ENCODE measurements around the gene RABGAP1L. TPM values are rescaled to one million over a fixed set of nuclear protein-coding genes. Genes with fewer than 3 reads are reported as not detected.

The RABGAP1L gene
- total and polyA plus RNA-seq, 2 of the 8 experiments (the other 6 are each of a cell fraction or from before 2014, with no cell fraction given) = 33.3 to 156 TPM

- Histone ChIP-seq H3K23me2 (ENCODE audit: low read depth, low read length) (no peaks in the 10 kb centered on the region), H3K27ac (ENCODE audit: low read depth, low read length) (no peak overlapping the region), H3K79me1 (ENCODE audit: low read depth, low read length) (no peaks in the 10 kb centered on the region), H3K23ac (ENCODE audit: insufficient read length) (no peak overlapping the region), H3K4ac (replicated peaks; ENCODE audit: insufficient read length, low read depth, low read length) (no peak overlapping the region), H2AK5ac (ENCODE audit: low read depth, low read length) (no peak overlapping the region), H4K5ac (ENCODE audit: insufficient read length, low read depth, low read length) (no peak overlapping the region), H2BK12ac (ENCODE audit: low read depth, low read length) (no peak overlapping the region), H3K4me3 (ENCODE audit: extremely low read depth in 1 of 4, insufficient read depth in 2 of 4, low read depth in 3 of 4, low read length in 4 of 4) (no peak overlapping the region), H2AFZ (ENCODE audit: low read length) (no peak overlapping the region), H2BK15ac (ENCODE audit: low read length) (no peak overlapping the region), H4K20me1 (replicated peaks in 1 of 2; ENCODE audit: control insufficient read depth in 1 of 2, insufficient read depth in 2 of 2, low read length in 2 of 2) (no peaks in the 10 kb centered on the region), H3K18ac (ENCODE audit: extremely low read depth, low read length) (no peak overlapping the region), H3K9me3 (ENCODE audit: insufficient read depth in 2 of 2, low read depth in 1 of 2, low read length in 1 of 2) (no peaks in the 10 kb centered on the region), H3K56ac (replicated peaks; ENCODE audit: insufficient read length, low read depth, low read length) (no peak overlapping the region), H3K14ac (ENCODE audit: insufficient read length) (no peak overlapping the region), H3K79me2 (ENCODE audit: control insufficient read depth in 1 of 2, insufficient read depth in 2 of 2, low read length in 2 of 2) (no peaks in the 10 kb centered on the region), H4K8ac (ENCODE audit: extremely low read depth, insufficient read depth, low read length) (no peak overlapping the region), H3K27me3 (replicated peaks in 1 of 4; ENCODE audit: control insufficient read depth in 3 of 4, extremely low read depth in 1 of 4, insufficient read depth in 3 of 4, low read length in 3 of 4) (no peaks in the 10 kb centered on the region), H3K9ac (replicated peaks in 1 of 4; ENCODE audit: extremely low read depth in 1 of 4, low read depth in 3 of 4, low read length in 3 of 4) (no peak overlapping the region), H3K36me3 (ENCODE audit: control insufficient read depth in 2 of 4, insufficient read depth in 4 of 4, low read length in 3 of 4) (no peaks in the 10 kb centered on the region), H2BK120ac (replicated peaks; ENCODE audit: low read depth, low read length) (no peak overlapping the region), H2BK20ac (ENCODE audit: low read length) (no peak overlapping the region), H2BK5ac (ENCODE audit: low read depth, low read length) (no peak overlapping the region), H4K91ac (replicated peaks; ENCODE audit: insufficient read length, low read length) (no peak overlapping the region), H3K4me1 (replicated peaks in 1 of 4; ENCODE audit: control insufficient read depth in 3 of 4, insufficient read depth in 4 of 4, low read length in 3 of 4) (no peaks in the 10 kb centered on the region), H3K4me2 (ENCODE audit: insufficient read depth in 1 of 2, low read depth in 2 of 2, low read length in 2 of 2) (no peak overlapping the region)
- DNase-seq (ENCODE audit: low read depth in 1 of 2, low spot score in 2 of 2) (no peak), FAIRE-seq (no peak)
- TF ChIP-seq BACH1 (IDR thresholded peaks at IDR 0.05; ENCODE audit: low read length) = no peak
- no peak for TF ChIP-seq MAFK (IDR thresholded peaks at IDR 0.05; ENCODE audit: low read depth, low read length)
- TF ChIP-seq PHF8 (conservative IDR thresholded peaks at IDR 0.05; ENCODE audit: low read depth, low read length) = no peak
- no peak for TF ChIP-seq CREB1 (IDR thresholded peaks at IDR 0.05)
- no peak for TF ChIP-seq SP1 (IDR thresholded peaks at IDR 0.05; ENCODE audit: low read depth, low read length)
- TF ChIP-seq POLR2A (IDR thresholded peaks at IDR 0.05; ENCODE audit: control extremely low read depth in 1 of 2, low read depth in 2 of 2, low read length in 2 of 2) = no peak
- TF ChIP-seq CTBP2 (IDR thresholded peaks at IDR 0.05; ENCODE audit: borderline replicate concordance, insufficient read depth, insufficient read length, low read length) = no peak
- TF ChIP-seq ZNF274 (IDR thresholded peaks at IDR 0.05; ENCODE audit: borderline replicate concordance, extremely low read depth, low read length) = no peak
- TF ChIP-seq YY1 (IDR thresholded peaks at IDR 0.05; ENCODE audit: low read depth, low read length) = no peak
- no peak for TF ChIP-seq SIN3A (conservative IDR thresholded peaks at IDR 0.05 in 1 of 2, IDR thresholded peaks at IDR 0.05 in 1 of 2; ENCODE audit: low read depth in 1 of 2, low read length in 2 of 2)
- no peak for TF ChIP-seq TAF1 (IDR thresholded peaks at IDR 0.05; ENCODE audit: low read depth, low read length)
- CTCF ChIA-PET (ENCODE audit: partially characterized antibody) = interaction anchor here (0.6 to 1.9 kb wide), 2 partner anchors 10 to 65 kb away, joined by 4 to 7 read pairs; no protein-coding TSS in a partner anchor
- POLR2A ChIA-PET (ENCODE audit: partially characterized antibody) = interaction anchor here (1.1 kb wide), 1 partner anchor 253 kb away, joined by 3 read pairs; no protein-coding TSS in a partner anchor
Measured at GRCh38 chr1:174118751-174119150, 40.6 kb upstream of the RABGAP1L start.

All from H1 (cell line).